Naive thymus-derived CD8-positive, alpha-beta T cell (primary cell): ENCODE data around the gene RIMS1. TPM values are rescaled to one million over a fixed set of nuclear protein-coding genes. Genes with fewer than 3 reads are reported as not detected.

Experiments used
- ATAC-seq, 2 donors: fragments of 150-1000 bp; cut with Tn5 transposase in 1 of 2; sonication (Bioruptor Pico), chemical (Tn5 transposase) in 1 of 2; 1 replicate in 1 of 2; 2 replicates in 1 of 2; pipeline ENCODE4 v1.10.0; 2021; ENCODE audit warnings: mild to moderate bottlenecking in 2 of 2, moderate library complexity in 2 of 2
- POLR2A ChIA-PET: fragments of 350-600 bp; sonication (Branson Sonifier 250); formaldehyde crosslinking; loops from one replicate; lab custom pipeline; 2021; ENCODE audit warnings: antibody characterized with exemption; lab: Charles Lee
- DNase-seq, 10 donors: peaks; one replicate each; pipeline versions ENCODE4 v3.0.0 to v3.0.0-alpha.2; 2020 to 2022
- H3K27ac Mint-ChIP-seq, 10 donors: one replicate each; pipeline ENCODE4 v1.8.0; 2020 to 2022; ENCODE audit warnings: mild to moderate bottlenecking in 10 of 10, mixed read lengths in 10 of 10, moderate library complexity in 4 of 10, inconsistent platforms in 1 of 10
- H3K27me3 Mint-ChIP-seq, 5 donors: one replicate each; pipeline ENCODE4 v1.8.0; 2021 to 2022; ENCODE audit warnings: mixed read lengths in 5 of 5
- H3K36me3 Mint-ChIP-seq, 3 donors: one replicate each; pipeline ENCODE4 v1.8.0; 2020 to 2022; ENCODE audit warnings: mixed read lengths in 3 of 3, mild to moderate bottlenecking in 2 of 3, inconsistent platforms in 1 of 3
- H3K4me1 Mint-ChIP-seq, 4 donors: one replicate each; pipeline ENCODE4 v1.8.0; 2021 to 2022; ENCODE audit warnings: mixed read lengths in 4 of 4
- H3K4me3 Mint-ChIP-seq, 10 donors: one replicate each; pipeline ENCODE4 v1.8.0; 2020 to 2022; ENCODE audit warnings: mild to moderate bottlenecking in 10 of 10, mixed read lengths in 10 of 10, moderate library complexity in 6 of 10, inconsistent platforms in 1 of 10
- H3K9me3 Mint-ChIP-seq, 9 donors: one replicate each; pipeline ENCODE4 v1.8.0; 2020 to 2022; ENCODE audit warnings: mixed read lengths in 9 of 9, mild to moderate bottlenecking in 3 of 9, inconsistent platforms in 1 of 9, moderate library complexity in 1 of 9
- polyA plus RNA-seq, 3 donors: library from polyadenylated mRNA; unstranded; fragments of 300-500 nt; fragmentation: Illumina TruSeq; gene quantifications; one replicate each; pipeline ENCODE4 v1.2.3, GENCODE V29; 2021
- total RNA-seq, 8 experiments: library from RNA in 2 of 8; stranded (reverse) in 2 of 8; gene quantifications; one replicate each; pipeline ENCODE4 v1.2.3 and lab custom pipeline; 2021 to 2026

RIMS1 gene
- total and polyA plus RNA-seq, 5 experiments from 2014 or later, result not detected

DNA sequence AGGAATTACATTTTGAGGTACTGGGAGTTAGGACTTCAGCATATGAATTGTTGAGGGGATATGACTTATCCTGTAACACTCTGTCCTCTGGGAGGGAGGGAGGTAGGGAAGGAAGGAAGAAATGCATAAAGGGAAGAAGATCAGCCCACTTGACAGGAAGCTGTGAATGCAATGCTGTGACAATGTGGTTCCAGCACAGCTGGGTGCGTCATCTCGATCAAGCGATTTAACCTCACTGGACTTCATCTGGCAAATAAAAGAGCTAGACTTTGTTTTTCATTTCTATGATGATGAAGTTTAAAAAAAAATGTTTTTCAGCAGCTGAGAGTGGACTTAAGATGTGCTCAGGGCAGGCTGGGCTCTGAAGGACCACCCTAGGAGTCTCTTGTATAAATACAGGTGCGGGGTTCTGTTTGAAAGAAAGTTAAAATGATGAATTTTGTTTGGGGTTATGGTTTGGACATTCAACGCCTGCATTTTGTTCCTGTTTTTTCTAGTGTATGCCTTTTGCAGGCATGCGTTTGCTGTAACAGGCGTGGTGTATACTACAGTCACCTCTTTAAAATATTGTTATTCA, 178.1 kb downstream of the RIMS1 start:
- POLR2A ChIA-PET, result no interaction called here
- no peak overlapping the region for H3K27ac Mint-ChIP-seq
- DNase-seq (no peak), ATAC-seq (no peak)
- no peaks in the 10 kb centered on the region for H3K36me3 Mint-ChIP-seq
- no peak overlapping the region for H3K4me3 Mint-ChIP-seq
- peaks cover 0 to 8% (median 3%) of the 10 kb centered on the region in 5 donors for H3K27me3 Mint-ChIP-seq
- H3K4me1 Mint-ChIP-seq, result no peaks in the 10 kb centered on the region
- peaks cover 0 to 9% (median 0%) of the 10 kb centered on the region in 9 donors for H3K9me3 Mint-ChIP-seq

DNA sequence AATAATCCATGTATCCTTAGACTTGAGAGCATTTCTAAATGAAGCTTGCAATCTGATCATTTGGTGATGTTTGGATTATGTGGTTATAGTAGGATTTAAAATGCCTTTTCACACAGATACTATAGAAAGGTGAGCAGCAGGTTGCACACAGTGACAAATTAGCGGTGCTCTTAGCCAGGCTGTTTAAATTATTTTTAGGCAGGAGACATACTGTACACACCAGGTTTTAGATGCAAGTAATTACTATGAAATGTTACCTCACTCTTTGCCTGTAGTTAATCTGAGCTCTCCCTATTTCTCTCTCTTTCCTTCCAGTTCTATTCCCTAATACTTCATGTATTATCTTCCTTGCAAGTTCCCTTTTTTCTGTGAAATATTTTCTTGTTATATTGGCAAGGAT, 191.7 kb downstream of the RIMS1 start:
- Mint-ChIP-seq H3K4me1 (no peaks in the 10 kb centered on the region), H3K9me3 (peaks cover 0 to 10% (median 0%) of the 10 kb centered on the region in 9 donors), H3K27me3 (peaks cover 0 to 7% (median 4%) of the 10 kb centered on the region in 5 donors), H3K27ac (no peak overlapping the region), H3K4me3 (no peak overlapping the region), H3K36me3 (no peaks in the 10 kb centered on the region)
- POLR2A ChIA-PET, result no interaction called here
- no peak for DNase-seq
- no peak for ATAC-seq

GRCh38 chr6:72080260-72080941, 194.1 kb downstream of the RIMS1 start:
- POLR2A ChIA-PET, result no interaction called here
- no peak for DNase-seq
- H3K9me3 Mint-ChIP-seq, result peaks cover 0 to 10% (median 0%) of the 10 kb centered on the region in 9 donors
- peaks cover 0 to 7% (median 5%) of the 10 kb centered on the region in 5 donors for H3K27me3 Mint-ChIP-seq
- H3K4me1 Mint-ChIP-seq, result no peaks in the 10 kb centered on the region
- no peak overlapping the region for H3K27ac Mint-ChIP-seq
- no peak for ATAC-seq
- H3K4me3 Mint-ChIP-seq, result no peak overlapping the region
- no peaks in the 10 kb centered on the region for H3K36me3 Mint-ChIP-seq

GRCh38 chr6:72081871-72082270, 195.5 kb downstream of the RIMS1 start:
- no peaks in the 10 kb centered on the region for H3K4me1 Mint-ChIP-seq
- H3K36me3 Mint-ChIP-seq, result no peaks in the 10 kb centered on the region
- H3K27ac Mint-ChIP-seq, result no peak overlapping the region
- ATAC-seq (no peak), DNase-seq (no peak)
- no peak overlapping the region for H3K4me3 Mint-ChIP-seq
- POLR2A ChIA-PET, result no interaction called here
- H3K27me3 Mint-ChIP-seq, result peaks cover 0 to 6% (median 5%) of the 10 kb centered on the region in 5 donors
- H3K9me3 Mint-ChIP-seq, result peaks cover 0 to 7% (median 0%) of the 10 kb centered on the region in 9 donors

GRCh38 chr6:72083976-72084375, 197.6 kb downstream of the RIMS1 start:
- Mint-ChIP-seq H3K4me3 (no peak overlapping the region), H3K36me3 (no peaks in the 10 kb centered on the region), H3K9me3 (no peaks in the 10 kb centered on the region), H3K4me1 (no peaks in the 10 kb centered on the region), H3K27me3 (peaks cover 0 to 4% (median 3%) of the 10 kb centered on the region in 5 donors), H3K27ac (no peak overlapping the region)
- no peak for DNase-seq
- ATAC-seq, result no peak
- POLR2A ChIA-PET, result no interaction called here

GRCh38 chr6:72084992-72085569, 198.7 kb downstream of the RIMS1 start:
- POLR2A ChIA-PET, result no interaction called here
- H3K4me1 Mint-ChIP-seq, result no peaks in the 10 kb centered on the region
- H3K27ac Mint-ChIP-seq, result no peak overlapping the region
- no peak for ATAC-seq
- H3K36me3 Mint-ChIP-seq, result no peaks in the 10 kb centered on the region
- H3K27me3 Mint-ChIP-seq, result peaks cover 0 to 4% (median 3%) of the 10 kb centered on the region in 5 donors
- no peaks in the 10 kb centered on the region for H3K9me3 Mint-ChIP-seq
- H3K4me3 Mint-ChIP-seq, result no peak overlapping the region
- DNase-seq, result no peak

DNA sequence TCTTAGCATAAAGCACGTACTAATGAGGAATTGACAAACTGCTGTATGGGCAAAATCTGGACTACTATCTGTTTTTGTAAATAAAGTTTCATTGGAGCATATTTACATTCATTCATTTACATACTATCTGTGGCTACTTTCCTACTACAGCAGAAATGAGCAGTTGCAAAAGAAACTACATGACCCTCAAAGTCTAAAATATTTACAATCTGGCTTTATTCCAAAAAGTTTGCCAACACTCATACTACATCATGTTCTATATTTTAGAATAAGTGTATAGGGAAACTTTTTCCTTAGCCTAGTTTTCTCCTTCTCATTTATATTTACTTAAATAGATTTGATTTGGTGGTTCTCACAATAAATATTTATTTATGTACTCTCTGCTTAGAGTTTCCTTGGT, 208.2 kb downstream of the RIMS1 start:
- ATAC-seq (no peak), DNase-seq (no peak)
- Mint-ChIP-seq H3K27me3 (no peaks in the 10 kb centered on the region), H3K27ac (no peak overlapping the region), H3K36me3 (no peaks in the 10 kb centered on the region), H3K4me1 (no peaks in the 10 kb centered on the region), H3K4me3 (no peak overlapping the region), H3K9me3 (no peaks in the 10 kb centered on the region)
- POLR2A ChIA-PET, result no interaction called here

DNA sequence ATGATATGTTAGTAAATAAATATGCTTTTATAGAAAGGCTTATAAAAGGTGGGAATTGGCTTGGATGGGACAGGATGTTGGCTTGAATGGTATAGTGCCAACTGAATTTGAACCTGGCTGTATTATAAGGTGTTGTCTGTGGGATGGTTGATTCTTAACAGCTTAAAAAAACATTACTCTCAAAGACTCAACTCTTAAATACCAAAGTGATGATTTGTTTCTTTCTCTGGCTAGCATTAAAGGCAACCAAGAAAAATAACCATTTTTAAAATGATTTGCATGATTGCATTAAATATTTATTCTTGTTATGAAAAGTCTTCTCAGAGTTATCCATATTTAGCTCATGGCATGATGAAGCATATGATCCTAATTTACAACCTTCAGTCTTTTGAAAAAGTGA, 216.2 kb downstream of the RIMS1 start:
- POLR2A ChIA-PET, result no interaction called here
- Mint-ChIP-seq H3K4me3 (no peak overlapping the region), H3K27me3 (peaks cover 0 to 3% (median 0%) of the 10 kb centered on the region in 5 donors), H3K27ac (no peak overlapping the region), H3K4me1 (no peaks in the 10 kb centered on the region), H3K36me3 (no peaks in the 10 kb centered on the region), H3K9me3 (no peaks in the 10 kb centered on the region)
- ATAC-seq (no peak), DNase-seq (no peak)

DNA sequence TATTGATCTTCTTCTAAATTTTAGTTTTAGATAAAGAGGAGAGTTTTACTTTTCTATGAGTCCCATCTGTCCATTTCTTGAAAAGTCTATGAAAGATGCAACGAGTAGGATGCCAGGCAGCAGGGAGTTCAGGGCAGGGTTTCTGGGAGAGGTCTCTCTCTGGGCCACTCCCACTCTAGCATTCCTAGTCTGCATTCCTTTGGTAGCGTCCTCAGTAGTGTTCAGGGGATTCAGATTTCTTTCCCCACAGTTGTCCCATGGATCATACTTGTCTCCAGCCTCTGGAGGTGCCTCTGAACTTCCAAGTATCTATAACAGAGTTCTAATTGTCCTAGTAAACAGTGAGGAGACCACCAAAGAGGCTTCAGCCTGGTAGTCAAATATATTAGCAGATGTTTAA, 225.3 kb downstream of the RIMS1 start:
- Mint-ChIP-seq H3K27ac (no peak overlapping the region), H3K4me3 (no peak overlapping the region), H3K27me3 (peaks cover 0 to 8% (median 0%) of the 10 kb centered on the region in 5 donors), H3K36me3 (no peaks in the 10 kb centered on the region), H3K9me3 (peaks cover 0 to 11% (median 3%) of the 10 kb centered on the region in 9 donors), H3K4me1 (no peaks in the 10 kb centered on the region)
- no peak for ATAC-seq
- DNase-seq, result no peak
- POLR2A ChIA-PET, result no interaction called here

DNA sequence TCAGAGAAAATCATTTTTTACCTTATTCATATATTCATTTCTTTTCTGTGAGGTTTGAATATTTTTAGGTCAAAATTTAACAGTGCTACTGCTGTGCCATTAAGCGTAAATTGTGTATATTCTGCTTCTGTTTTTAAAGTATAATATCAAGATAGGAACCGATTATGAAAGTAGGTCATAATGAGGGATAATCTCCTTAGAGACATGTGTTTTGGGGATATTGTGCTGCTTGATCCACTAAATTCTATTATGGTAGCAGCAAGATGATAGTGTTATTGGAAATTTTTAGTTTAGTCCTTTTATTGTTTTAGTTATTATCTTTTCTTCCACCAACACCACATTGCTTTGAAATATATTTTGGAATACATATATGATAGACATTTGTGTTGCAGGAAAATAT, 244.0 kb downstream of the RIMS1 start:
- POLR2A ChIA-PET, result no interaction called here
- Mint-ChIP-seq H3K27me3 (no peaks in the 10 kb centered on the region), H3K4me1 (no peaks in the 10 kb centered on the region), H3K4me3 (no peak overlapping the region), H3K27ac (no peak overlapping the region), H3K36me3 (no peaks in the 10 kb centered on the region), H3K9me3 (peaks cover 0 to 2% (median 0%) of the 10 kb centered on the region in 9 donors)
- ATAC-seq, result no peak
- DNase-seq, result no peak

GRCh38 chr6:72132427-72132826, 246.1 kb downstream of the RIMS1 start:
- Mint-ChIP-seq H3K4me3 (no peak overlapping the region), H3K4me1 (no peaks in the 10 kb centered on the region), H3K36me3 (no peaks in the 10 kb centered on the region), H3K9me3 (no peaks in the 10 kb centered on the region), H3K27me3 (no peaks in the 10 kb centered on the region), H3K27ac (no peak overlapping the region)
- POLR2A ChIA-PET, result no interaction called here
- no peak for ATAC-seq
- no peak for DNase-seq

- POLR2A ChIA-PET, result no interaction called here
- no peaks in the 10 kb centered on the region for H3K27me3 Mint-ChIP-seq
- no peaks in the 10 kb centered on the region for H3K36me3 Mint-ChIP-seq
- H3K9me3 Mint-ChIP-seq, result no peaks in the 10 kb centered on the region
- H3K4me1 Mint-ChIP-seq, result no peaks in the 10 kb centered on the region
- DNase-seq (no peak), ATAC-seq (no peak)
- no peak overlapping the region for H3K27ac Mint-ChIP-seq
- no peak overlapping the region for H3K4me3 Mint-ChIP-seq
Measured at GRCh38 chr6:72132851-72133250, 246.5 kb downstream of the RIMS1 start.

DNA sequence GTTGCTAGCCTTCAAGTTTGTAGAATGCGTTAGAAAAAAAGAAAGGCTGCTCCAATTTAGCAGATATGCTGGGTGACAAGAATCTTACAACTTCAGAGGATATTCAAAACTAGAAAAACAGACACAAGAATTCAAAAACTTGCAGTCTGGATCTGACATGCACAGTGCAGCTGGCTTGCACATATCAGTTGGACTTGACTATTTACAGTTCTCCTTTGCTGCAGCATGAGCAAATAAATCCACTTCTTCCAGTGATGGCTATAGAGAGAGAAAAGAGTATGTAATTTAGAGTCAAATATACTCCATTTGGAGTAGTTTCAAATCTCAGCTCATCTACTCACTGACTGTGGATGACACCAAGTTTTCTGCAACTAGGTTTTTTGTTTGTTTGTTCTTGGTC, 247.0 kb downstream of the RIMS1 start:
- no peak overlapping the region for H3K4me3 Mint-ChIP-seq

More for the DNA sequence above, 247.0 kb downstream of the RIMS1 start:
- H3K9me3 Mint-ChIP-seq, result no peaks in the 10 kb centered on the region
- ATAC-seq (no peak), DNase-seq (no peak)
- no peaks in the 10 kb centered on the region for H3K27me3 Mint-ChIP-seq
- H3K4me1 Mint-ChIP-seq, result no peaks in the 10 kb centered on the region
- no peaks in the 10 kb centered on the region for H3K36me3 Mint-ChIP-seq
- POLR2A ChIA-PET, result no interaction called here
- no peak overlapping the region for H3K27ac Mint-ChIP-seq
